NOMO-1 treated with DMSO at 0.1 percent for 48 hours (cell line): ENCODE measurements around the gene HELB.
A peak's percentile ranks its signal among the peaks of the same experiment; 100 is the strongest.
"Not testable (repeated sequence)": the region's sequence is repeated elsewhere in the genome, so short reads cannot be mapped to it uniquely, and the experiment has no call there.

Experiments used
- DNase-seq: peaks from one replicate; lab custom pipeline; 2025; ENCODE audit not compliant: unreplicated experiment; lab: John Stamatoyannopoulos, UW

Gene HELB

GRCh38 chr12:66302827-66303169 is 505 bp downstream of the HELB start:
- DNase-seq: no peak

- DNase-seq: not testable (repeated sequence)
Observed at GRCh38 chr12:66303316-66303804, 1.1 kb downstream of the HELB start.

DNA sequence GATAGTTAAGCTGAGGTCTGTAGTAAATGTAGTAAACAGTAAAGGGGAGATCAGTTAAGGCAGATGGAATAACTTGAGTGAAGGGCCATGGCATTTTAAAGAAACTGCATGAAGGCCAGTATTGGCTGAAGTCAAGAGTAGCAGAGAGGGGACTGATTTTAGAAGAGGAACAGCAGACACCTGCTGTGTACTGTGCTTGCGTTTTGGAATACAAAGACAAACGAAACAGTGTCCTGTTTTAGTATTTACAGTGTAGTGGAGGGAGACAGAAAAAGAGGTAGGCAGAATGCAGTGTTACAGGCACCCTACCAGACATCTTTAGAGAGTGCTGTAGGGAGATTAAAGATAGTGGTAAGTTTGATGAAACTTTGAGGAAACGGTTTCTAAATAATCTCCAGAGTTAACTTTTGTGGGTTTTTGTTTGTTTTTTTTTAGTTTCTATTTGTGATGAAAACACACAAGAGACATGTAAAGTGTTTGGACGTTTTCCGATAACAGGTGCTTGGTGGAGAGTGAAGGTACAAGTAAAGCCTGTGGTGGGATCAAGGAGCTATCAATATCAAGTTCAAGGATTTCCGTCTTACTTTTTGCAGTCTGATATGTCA is 2.1 kb downstream of the HELB start:
- DNase-seq: no peak

DNA sequence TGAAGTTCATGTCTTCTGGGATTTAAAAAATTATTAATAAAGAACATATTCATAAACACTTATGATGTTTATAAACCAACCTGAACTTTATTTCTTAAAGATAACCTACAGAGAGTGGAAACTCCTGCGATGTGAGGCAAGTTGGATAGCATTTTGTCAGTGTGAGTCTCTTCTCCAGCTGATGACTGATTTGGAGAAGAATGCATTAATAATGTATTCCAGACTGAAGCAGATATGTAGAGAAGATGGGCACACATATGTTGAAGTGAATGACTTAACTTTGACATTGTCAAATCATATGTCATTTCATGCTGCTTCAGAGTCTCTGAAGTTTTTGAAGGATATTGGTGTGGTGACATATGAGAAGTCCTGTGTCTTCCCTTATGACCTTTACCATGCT is 7.3 kb downstream of the HELB start:
- DNase-seq: no peak

- no peak for DNase-seq
Observed at GRCh38 chr12:66312189-66312588, 9.9 kb downstream of the HELB start.

DNA sequence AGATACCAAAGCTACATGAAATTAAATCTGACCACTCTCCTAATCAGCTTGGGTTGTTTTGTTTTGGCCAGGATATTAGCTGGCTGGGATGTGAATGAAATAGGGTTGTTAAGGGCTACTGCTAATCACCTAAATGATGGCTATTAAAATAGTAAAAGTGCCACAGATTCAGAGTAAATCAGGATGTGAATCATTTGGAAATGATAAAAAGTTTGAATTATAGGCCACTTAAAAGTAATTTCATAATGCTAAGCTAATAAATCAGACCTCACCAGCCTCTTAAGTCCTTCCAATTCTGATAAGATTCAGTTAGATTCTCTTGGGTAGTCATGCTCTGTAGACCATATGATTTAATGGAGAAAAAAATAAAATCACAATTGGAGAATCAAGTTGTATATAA is 12.0 kb downstream of the HELB start:
- no peak for DNase-seq

DNA sequence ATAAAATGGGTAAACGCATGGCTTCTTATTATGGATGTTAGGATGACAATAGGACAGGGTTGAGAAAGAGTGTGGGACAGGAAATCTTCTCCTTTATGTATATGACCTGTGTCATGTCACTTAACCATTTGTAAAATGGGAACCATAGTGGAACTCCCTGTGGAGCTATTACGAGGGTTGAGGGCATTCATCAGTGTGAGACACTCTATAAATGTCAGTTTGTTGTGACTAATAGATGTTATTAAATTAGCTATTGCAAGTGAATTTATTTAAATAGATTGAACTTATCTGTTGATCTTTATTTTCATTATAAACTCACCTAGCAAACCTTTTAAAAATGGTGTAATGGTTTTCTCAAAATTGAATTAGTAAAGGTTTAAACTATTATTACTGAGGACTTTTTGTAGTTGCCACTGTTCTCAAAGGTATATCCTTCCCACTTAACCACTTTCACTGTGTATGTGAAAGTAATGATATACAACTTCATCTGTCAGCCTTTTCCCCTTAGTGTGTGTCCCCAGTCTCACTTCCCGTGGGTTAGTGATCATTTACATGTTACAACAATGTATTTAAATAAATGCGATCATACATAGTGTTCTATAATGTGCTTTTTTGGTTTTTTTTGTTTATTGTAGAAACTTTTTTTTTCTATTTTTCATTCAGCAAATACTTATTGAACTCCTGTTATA is 17.1 kb downstream of the HELB start:
- DNase-seq: no peak

DNA sequence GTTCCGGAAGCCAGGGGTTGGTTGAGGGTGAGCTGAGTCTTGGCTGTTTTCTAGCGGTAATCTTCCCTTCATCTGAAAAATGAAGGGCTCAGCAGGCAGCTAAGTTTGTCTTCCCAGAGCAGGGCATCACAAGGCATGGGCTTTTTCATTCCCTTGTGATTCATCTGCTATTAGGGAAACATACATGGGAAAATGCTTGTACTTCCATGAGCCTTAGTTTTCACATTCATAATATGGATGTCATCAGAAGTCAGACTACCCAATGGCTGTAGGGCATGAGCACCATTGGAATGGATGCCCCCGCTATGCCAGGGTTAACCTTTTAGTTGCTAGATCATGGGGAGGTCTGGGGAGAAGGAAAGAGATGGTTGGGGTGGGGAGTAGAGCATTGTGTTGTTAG is 18.7 kb downstream of the HELB start:
- no peak for DNase-seq

GRCh38 chr12:66321435-66321834 is 19.1 kb downstream of the HELB start:
- peak; percentile 5 for DNase-seq

GRCh38 chr12:66323017-66323416 is 20.7 kb downstream of the HELB start:
- no peak for DNase-seq

DNA sequence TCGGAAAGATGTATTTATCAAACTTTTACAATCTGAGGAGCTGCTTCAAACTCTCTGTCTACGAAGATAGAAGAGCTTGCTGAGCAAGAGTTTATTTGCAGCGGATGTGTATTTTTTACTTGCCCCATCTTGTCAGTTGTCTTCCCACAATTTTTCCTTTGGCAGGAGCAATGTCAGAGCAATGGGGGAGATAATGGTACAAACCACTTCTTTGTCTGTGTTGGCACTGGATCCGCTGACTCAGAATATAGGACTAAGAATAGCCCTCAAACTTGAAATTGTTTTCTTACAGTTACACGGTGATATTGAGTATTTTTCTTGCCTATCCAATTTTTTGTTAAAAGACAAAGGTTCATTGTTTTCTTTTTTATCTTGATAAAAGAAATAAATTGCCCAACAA is 27.6 kb downstream of the HELB start:
- no peak for DNase-seq

DNA sequence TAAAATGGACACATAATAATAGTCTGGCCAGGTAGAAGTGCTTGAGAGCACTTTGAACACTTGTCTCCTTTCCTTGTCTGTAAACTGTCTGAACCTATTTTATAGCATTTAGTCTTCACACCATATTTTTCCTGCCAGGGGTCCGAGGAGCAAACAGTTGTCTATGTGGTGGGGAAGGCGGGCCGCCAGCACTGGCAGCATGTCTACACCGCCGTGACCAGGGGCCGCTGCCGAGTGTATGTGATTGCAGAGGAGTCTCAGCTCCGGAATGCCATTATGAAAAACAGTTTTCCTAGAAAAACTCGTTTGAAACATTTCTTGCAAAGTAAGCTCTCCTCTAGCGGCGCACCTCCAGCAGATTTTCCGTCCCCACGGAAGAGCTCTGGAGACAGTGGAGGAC is 28.7 kb downstream of the HELB start:
- no peak for DNase-seq

- no peak for DNase-seq
Observed at GRCh38 chr12:66331814-66332213, 29.5 kb downstream of the HELB start.

DNA sequence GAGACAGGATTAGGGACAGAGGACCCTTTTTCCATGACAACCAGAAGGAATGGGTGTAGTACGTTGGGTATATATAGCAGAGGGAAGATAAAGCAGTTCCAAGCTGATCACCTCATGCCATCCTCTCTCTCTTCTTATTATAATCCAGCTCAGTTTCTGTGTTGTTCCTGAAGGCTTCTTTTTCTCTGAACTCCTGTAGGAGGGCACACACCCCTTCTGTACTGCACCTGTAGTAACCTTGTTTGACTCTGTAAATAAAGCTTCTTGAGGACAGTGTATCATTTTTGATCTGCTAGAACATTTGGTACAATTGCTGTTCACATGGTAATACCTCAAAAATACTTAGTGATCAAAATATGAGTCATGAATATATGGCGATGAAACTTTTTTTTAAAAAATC is 33.5 kb downstream of the HELB start:
- no peak for DNase-seq

GRCh38 chr12:66337381-66338010 is 35.2 kb downstream of the HELB start:
- no peak for DNase-seq

DNA sequence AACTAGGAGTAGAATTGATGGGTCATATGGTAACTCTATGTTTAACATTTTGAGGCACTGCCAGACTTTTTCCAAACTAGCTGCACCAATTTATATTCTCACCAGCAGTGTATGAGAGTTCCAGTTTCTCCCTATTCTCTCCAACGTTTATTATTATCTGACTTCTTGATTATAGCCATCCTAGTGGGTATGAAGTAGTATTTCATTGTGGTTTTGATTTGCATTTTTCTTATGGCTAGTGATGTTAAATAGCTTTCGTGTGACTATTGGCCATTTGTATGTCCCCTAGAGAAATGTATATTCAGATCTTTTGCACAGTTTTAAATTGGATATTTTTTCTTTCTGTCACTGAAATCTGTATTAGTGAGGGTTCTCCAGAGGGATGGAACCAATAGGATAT is 37.8 kb downstream of the HELB start:
- DNase-seq: no peak

DNA sequence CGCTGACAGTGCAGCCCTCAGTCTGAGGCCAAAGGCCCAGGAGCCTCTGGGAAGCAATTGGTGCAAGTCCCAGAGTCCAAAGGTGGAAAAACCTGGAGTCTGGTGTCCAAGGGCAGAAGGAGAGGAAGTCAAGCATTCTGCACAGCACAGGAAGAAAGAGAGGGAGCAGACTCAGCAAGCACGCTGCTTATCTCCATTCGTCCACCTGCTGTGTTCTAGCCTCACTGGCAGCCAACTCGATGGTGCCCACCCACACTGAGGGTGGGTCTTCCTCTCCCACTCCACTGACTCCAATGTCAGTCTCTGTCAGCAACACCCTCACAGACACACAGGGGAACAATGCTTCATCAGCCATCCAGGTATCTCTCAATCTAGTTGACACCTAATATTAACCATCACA is 38.8 kb downstream of the HELB start:
- no peak for DNase-seq

DNA sequence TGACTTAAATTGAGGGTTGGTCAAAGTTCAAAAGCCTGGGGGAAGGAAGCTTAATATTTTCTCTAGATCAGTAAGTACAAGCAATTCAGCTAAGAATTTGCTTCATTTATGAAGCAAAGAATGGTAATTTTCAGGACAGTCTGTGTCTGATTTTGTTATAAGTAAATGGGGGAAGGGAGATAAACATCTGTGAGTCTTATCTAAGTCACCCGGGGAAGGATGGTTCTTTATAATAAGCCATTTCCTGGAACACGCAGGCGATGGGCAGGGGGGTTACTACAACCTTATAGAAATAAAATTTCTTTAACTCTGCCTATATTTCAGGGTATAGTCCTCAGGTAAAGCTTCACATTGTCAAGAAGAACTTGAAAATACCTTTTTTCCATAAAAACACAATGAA is 42.9 kb downstream of the HELB start:
- no peak for DNase-seq

DNA sequence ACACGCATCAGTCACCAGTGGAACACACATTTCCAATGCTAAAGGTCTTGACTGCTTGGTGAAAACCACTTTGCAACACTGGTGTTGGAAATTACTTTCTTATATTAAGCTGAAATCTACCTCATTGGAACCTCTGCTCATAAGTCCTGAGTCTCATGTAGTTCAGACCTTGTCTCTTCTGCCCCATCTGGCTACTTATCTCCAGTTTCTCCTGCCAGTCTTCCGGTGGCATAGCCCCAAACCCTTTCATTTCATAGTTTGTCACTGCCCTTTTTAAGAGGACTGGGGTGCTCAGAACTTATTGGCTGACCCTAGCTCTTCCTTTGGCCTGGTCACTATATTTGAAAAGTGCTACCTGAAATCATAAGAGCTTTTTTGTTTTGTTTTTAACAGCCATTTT is 43.7 kb downstream of the HELB start:
- no peak for DNase-seq

- DNase-seq: no peak
Observed at GRCh38 chr12:66351301-66351700, 49.0 kb downstream of the HELB start.

GRCh38 chr12:66352197-66352596 is 49.9 kb downstream of the HELB start:
- DNase-seq: peak; percentile 28

DNA sequence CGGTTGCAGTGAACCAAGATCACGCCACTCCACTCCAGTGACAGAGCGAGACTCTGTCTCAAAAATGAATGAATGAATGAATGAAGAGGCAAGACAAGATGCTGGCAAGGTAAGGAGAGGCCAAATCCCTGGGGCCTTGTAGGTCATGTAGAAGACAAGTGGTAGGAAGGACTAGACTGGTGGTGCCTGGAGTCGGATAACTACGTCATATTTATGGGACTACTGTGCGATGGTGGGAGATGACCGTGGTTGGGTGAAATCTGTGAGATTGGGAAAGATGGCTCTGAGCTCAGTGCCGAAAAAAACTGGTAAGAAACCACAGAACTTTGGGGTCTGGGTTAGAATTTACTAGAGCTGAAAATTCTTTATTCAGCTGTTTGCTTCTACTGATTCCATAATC is 50.6 kb downstream of the HELB start:
- DNase-seq: no peak

DNA sequence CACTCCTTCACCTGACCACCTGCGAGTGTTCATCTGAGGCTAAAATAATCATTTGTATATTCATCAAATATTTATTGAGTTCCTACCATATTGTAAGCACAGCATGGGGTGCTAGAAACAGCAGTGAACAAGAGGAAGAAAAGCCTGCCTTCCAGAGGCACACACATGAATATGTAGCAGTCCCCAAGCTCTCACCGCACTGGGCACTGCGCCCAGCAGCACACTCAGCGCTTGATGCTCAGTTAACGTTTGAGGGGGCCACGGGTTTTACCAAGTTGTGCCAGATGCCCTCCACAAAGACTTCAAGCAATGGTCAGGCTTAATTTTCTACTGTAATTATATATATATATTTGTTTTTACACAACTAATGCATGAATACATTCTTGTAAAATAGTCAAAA is 52.0 kb downstream of the HELB start:
- DNase-seq: no peak
